PC-3 (cell line): Measurements from ENCODE around the gene CS. TPM values are rescaled to one million over a fixed set of nuclear protein-coding genes. Genes with fewer than 3 reads are reported as not detected.
A peak's percentile ranks its signal among the peaks of the same experiment; 100 is the strongest.

Source experiments
- ATAC-seq: fragments of 200-7000 bp; cut with Tn5 transposase; 2 replicates; pipeline ENCODE4 v1.9.1; 2020; ENCODE audit warnings: mild to moderate bottlenecking, moderate library complexity
- BruUV-seq: library from RNA; stranded (reverse); fragments of 400-500 nt; replicated peaks from 2 replicates; lab custom pipeline; 2021; lab: Mats Ljungman, UMichigan
- CTCF ChIA-PET: fragments of 300-600 bp; sonication (Branson Sonifier 250); formaldehyde crosslinking; loops from one replicate; lab custom pipeline; 2022; ENCODE audit warnings: antibody characterized with exemption; lab: Charles Lee
- POLR2A ChIA-PET: fragments of 300-600 bp; sonication (Branson Sonifier 250); formaldehyde crosslinking; loops from one replicate; lab custom pipeline; 2022; ENCODE audit warnings: antibody characterized with exemption; ENCODE audit not compliant: unreplicated experiment; lab: Charles Lee
- DNase-seq: peaks from one replicate; pipeline ENCODE4 v3.0.0-alpha.2; 2015
- H2AFZ ChIP-seq: fragments of 300-600 bp; sonication (generic); 2 replicates; pipeline ENCODE4 v1.6.0; 2016; ENCODE audit warnings: antibody characterized with exemption, low read length
- H3F3A ChIP-seq: fragments of 300-600 bp; sonication (generic); one replicate; pipeline ENCODE4 v1.6.0; 2017; ENCODE audit warnings: antibody characterized with exemption, low read length, control low read depth, mild to moderate bottlenecking; ENCODE audit not compliant: unreplicated experiment
- H3K27ac ChIP-seq: fragments of 300-600 bp; sonication (generic); 2 replicates; pipeline ENCODE4 v1.5.1; 2016; ENCODE audit warnings: mild to moderate bottlenecking, low read length
- H3K27me3 ChIP-seq: fragments of 300-600 bp; sonication (generic); 2 replicates; pipeline ENCODE4 v1.6.1; 2016; ENCODE audit warnings: low read length, mixed read lengths
- H3K36me3 ChIP-seq: fragments of 300-600 bp; sonication (generic); 2 replicates; pipeline ENCODE4 v1.6.1; 2016; ENCODE audit warnings: low read depth, mixed run types, low read length, mixed read lengths
- H3K4me1 ChIP-seq: fragments of 300-600 bp; sonication (generic); 2 replicates; pipeline ENCODE4 v1.5.1; 2016; ENCODE audit warnings: low read length; ENCODE audit not compliant: insufficient read depth
- H3K4me2 ChIP-seq: fragments of 300-600 bp; sonication (generic); 2 replicates; pipeline ENCODE4 v1.6.0; 2016; ENCODE audit warnings: low read length
- H3K4me3 ChIP-seq: fragments of 300-600 bp; sonication (generic); 2 replicates; pipeline ENCODE4 v1.5.1; 2016; ENCODE audit warnings: mild to moderate bottlenecking, low read length, mixed read lengths
- H3K79me2 ChIP-seq: fragments of 300-600 bp; sonication (generic); 2 replicates; pipeline ENCODE4 v1.6.1; 2017; ENCODE audit warnings: low read length, mixed read lengths
- H3K9ac ChIP-seq: fragments of 300-600 bp; sonication (generic); 2 replicates; pipeline ENCODE4 v1.6.0; 2016; ENCODE audit warnings: mild to moderate bottlenecking, low read length
- H3K9me2 ChIP-seq: fragments of 300-600 bp; sonication (generic); replicated peaks from 2 replicates; pipeline ENCODE4 v1.6.1; 2016; ENCODE audit warnings: mixed run types, low read length, mixed read lengths
- H3K9me3 ChIP-seq: fragments of 300-600 bp; sonication (generic); 2 replicates; pipeline ENCODE4 v1.6.1; 2016; ENCODE audit warnings: low read length, mixed read lengths
- H4K20me1 ChIP-seq: fragments of 300-600 bp; sonication (generic); 2 replicates; pipeline ENCODE4 v1.6.1; 2016; ENCODE audit warnings: low read length, mixed read lengths
- CTCF ChIP-seq: fragments of 300-600 bp; sonication (generic); conservative IDR thresholded peaks from 2 replicates; pipeline ENCODE4 v1.5.1; 2017; ENCODE audit warnings: antibody characterized with exemption, low read depth, mild to moderate bottlenecking, low read length
- EZH2 ChIP-seq: fragments of 300-600 bp; sonication (generic); IDR thresholded peaks from one replicate; pipeline ENCODE4 v1.6.1; 2017; ENCODE audit warnings: antibody characterized with exemption, mild to moderate bottlenecking, low read length; ENCODE audit not compliant: unreplicated experiment
- EZH2phosphoT487 ChIP-seq: fragments of 300-600 bp; sonication (generic); IDR thresholded peaks from 2 replicates; pipeline ENCODE4 v1.6.1; 2018; ENCODE audit warnings: mild to moderate bottlenecking, antibody characterized with exemption, low read length, borderline replicate concordance
- intact Hi-C: fragments of 100-400 bp; cut with micrococcal nuclease; formaldehyde crosslinking; loops from 2 replicates; pipeline ENCODE4 v1.9.0; 2023
- total RNA-seq: library from RNA; depleted of rRNA; stranded (reverse); fragments of >200 nt; gene quantifications from 2 replicates; pipeline ENCODE4 v1.2.3, GENCODE V29; 2014

Gene CS
- total RNA-seq, 1 experiment from 2014 or later, result 182 TPM

DNA sequence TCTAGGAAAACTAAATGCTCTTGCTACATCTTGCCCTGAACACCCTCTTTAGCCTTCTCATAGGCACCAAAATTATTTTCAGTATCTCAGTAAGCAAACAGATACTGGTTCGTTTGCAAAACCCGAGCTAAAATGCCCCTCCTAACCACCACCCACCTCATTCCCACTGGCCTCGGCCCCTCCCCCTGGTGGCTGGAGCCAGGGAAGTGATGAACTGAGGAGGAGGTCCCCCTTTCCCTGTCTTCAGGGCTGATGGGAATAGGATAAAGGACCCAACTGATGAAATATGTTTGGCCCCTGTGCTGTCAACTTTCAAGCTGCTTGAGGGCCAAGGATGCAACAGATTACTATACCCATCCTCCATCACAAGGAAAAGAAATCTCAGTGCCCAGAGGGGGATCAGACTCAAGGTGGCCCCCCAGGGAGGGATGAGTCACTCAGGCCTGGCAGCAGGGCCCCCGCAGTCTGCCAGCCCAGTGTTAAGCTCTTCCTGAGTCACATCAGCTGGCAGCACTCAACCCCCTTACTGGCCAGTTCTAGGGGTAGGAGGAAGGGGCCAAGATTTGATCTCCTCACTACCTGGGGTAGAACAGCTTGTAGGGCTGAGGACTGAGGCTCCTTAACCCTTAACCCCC is 43.7 kb downstream of the CS start:
- Histone ChIP-seq H3K27ac (no peak overlapping the region), H4K20me1 (peaks cover 12% of the 10 kb centered on the region; the same call in 1 of the 2 replicates), H3K79me2 (peaks cover 31% of the 10 kb centered on the region), H3K9me3 (no peaks in the 10 kb centered on the region), H3F3A (no peaks in the 10 kb centered on the region), H3K4me2 (peak overlapping the region; percentile 90), H2AFZ (no peak overlapping the region), H3K4me3 (peak overlapping the region; percentile 77), H3K27me3 (no peaks in the 10 kb centered on the region), H3K9me2 (no peaks in the 10 kb centered on the region), H3K4me1 (peaks cover 24% of the 10 kb centered on the region), H3K9ac (peak overlapping the region; percentile 83; the same call in 1 of the 2 replicates), H3K36me3 (peaks cover 42% of the 10 kb centered on the region)
- ATAC-seq (no peak), DNase-seq (peak; percentile 30)
- no TSS peak for BruUV-seq
- TF ChIP-seq EZH2, result no peak
- no peak for TF ChIP-seq CTCF
- TF ChIP-seq EZH2phosphoT487, result no peak
- intact Hi-C loops, result no loop called here
- CTCF ChIA-PET, result interaction anchor here (0.9 kb wide), 1 partner anchor 23 kb away, joined by 3 read pairs; no protein-coding TSS in a partner anchor
- POLR2A ChIA-PET, result no interaction called here

- Histone ChIP-seq H2AFZ (no peak overlapping the region), H3K9me2 (no peaks in the 10 kb centered on the region), H3K27ac (no peak overlapping the region), H3K36me3 (peaks cover 43% of the 10 kb centered on the region), H3K9me3 (no peaks in the 10 kb centered on the region), H3K4me1 (peaks cover 20% of the 10 kb centered on the region), H3K9ac (no peak overlapping the region), H3K4me2 (no peak overlapping the region), H3K79me2 (peaks cover 31% of the 10 kb centered on the region), H3K27me3 (no peaks in the 10 kb centered on the region), H3K4me3 (no peak overlapping the region), H3F3A (no peaks in the 10 kb centered on the region), H4K20me1 (peaks cover 12% of the 10 kb centered on the region; the same call in 1 of the 2 replicates)
- no peak for ATAC-seq
- ChIA-PET POLR2A (no interaction called here), CTCF (no interaction called here)
- intact Hi-C loops, result no loop called here
- TF ChIP-seq EZH2phosphoT487 (no peak), EZH2 (no peak)
- BruUV-seq, result no TSS peak
- no peak for DNase-seq
Observed at GRCh38 chr12:56255671-56256070, 44.5 kb downstream of the CS start.

GRCh38 chr12:56253091-56253490 is 47.0 kb downstream of the CS start:
- peaks cover 55% of the 10 kb centered on the region for H3K36me3 ChIP-seq
- no TSS peak for BruUV-seq
- H3K4me2 ChIP-seq, result no peak overlapping the region
- ATAC-seq (no peak), DNase-seq (no peak)
- H3K27ac ChIP-seq, result no peak overlapping the region
- H3K9ac ChIP-seq, result no peak overlapping the region
- no peaks in the 10 kb centered on the region for H3K9me2 ChIP-seq
- no peak overlapping the region for H3K4me3 ChIP-seq
- intact Hi-C loops, result no loop called here
- H4K20me1 ChIP-seq, result peaks cover 12% of the 10 kb centered on the region; the same call in 1 of the 2 replicates
- peaks cover 31% of the 10 kb centered on the region for H3K79me2 ChIP-seq
- H3K27me3 ChIP-seq, result no peaks in the 10 kb centered on the region
- POLR2A ChIA-PET, result no interaction called here
- CTCF ChIA-PET, result no interaction called here
- TF ChIP-seq CTCF (no peak), EZH2phosphoT487 (no peak), EZH2 (no peak)
- H3F3A ChIP-seq, result no peaks in the 10 kb centered on the region
- H2AFZ ChIP-seq, result no peak overlapping the region
- no peaks in the 10 kb centered on the region for H3K9me3 ChIP-seq
- peaks cover 14% of the 10 kb centered on the region for H3K4me1 ChIP-seq
